Neuron (in vitro differentiated cells): Measurements from ENCODE around the gene SAMD4B.
"Not testable (repeated sequence)": the region's sequence is repeated elsewhere in the genome, so short reads cannot be mapped to it uniquely, and the experiment has no call there.

ENCODE experiments used
- H2AFZ ChIP-seq: one replicate; pipeline ENCODE4 v1.6.1; 2013; ENCODE audit warnings: low read depth, mild to moderate bottlenecking, inconsistent platforms, low read length, moderate library complexity
- H3K27me3 ChIP-seq: one replicate; pipeline ENCODE4 v1.6.1; 2013; ENCODE audit warnings: low read length; ENCODE audit not compliant: insufficient read depth
- H3K36me3 ChIP-seq: one replicate; pipeline ENCODE4 v1.6.1; 2013; ENCODE audit warnings: low read length; ENCODE audit not compliant: insufficient read depth
- H3K4me1 ChIP-seq: one replicate; pipeline ENCODE4 v1.6.1; 2013; ENCODE audit warnings: low read length; ENCODE audit not compliant: insufficient read depth
- H3K4me3 ChIP-seq: 2 replicates; pipeline ENCODE4 v1.5.1; 2013; ENCODE audit warnings: mild to moderate bottlenecking, low read length, moderate library complexity
- H3K9me3 ChIP-seq: one replicate; pipeline ENCODE4 v1.6.1; 2013; ENCODE audit warnings: low read length

The SAMD4B gene

GRCh38 chr19:39372941-39373340, 30.7 kb downstream of the SAMD4B start:
- no peak overlapping the region for H3K4me3 ChIP-seq

DNA sequence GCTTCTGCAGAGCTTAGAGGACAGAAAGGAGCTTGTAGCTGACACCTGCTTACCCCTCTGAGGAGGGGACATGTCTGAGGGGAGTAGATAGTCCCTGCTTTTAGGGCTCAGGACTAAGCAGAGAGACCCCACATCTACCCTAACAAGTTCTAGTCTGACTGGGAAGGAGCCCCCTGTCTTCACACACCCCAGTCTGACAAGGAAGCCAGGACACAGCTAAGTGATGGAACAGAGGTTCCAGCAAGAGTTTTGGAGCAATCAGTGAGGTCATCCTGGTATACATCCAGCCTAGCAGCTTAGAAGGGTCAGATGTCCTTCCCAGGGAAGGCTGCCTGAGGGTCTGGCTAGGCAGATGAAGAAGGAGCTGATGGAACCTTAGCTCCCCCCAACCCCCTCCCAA, 33.7 kb downstream of the SAMD4B start:
- Histone ChIP-seq H3K9me3 (no peaks in the 10 kb centered on the region), H3K4me3 (no peak overlapping the region), H2AFZ (no peak overlapping the region), H3K27me3 (no peaks in the 10 kb centered on the region), H3K4me1 (no peaks in the 10 kb centered on the region), H3K36me3 (peaks cover 83% of the 10 kb centered on the region)

More at GRCh38 chr19:39372941-39373340, 30.7 kb downstream of the SAMD4B start:
- Histone ChIP-seq H3K4me1 (no peaks in the 10 kb centered on the region), H3K36me3 (peaks cover 84% of the 10 kb centered on the region), H3K27me3 (no peaks in the 10 kb centered on the region), H2AFZ (no peak overlapping the region), H3K9me3 (no peaks in the 10 kb centered on the region)

- Histone ChIP-seq H3K4me1 (no peaks in the 10 kb centered on the region), H3K27me3 (no peaks in the 10 kb centered on the region), H3K4me3 (no peak overlapping the region), H2AFZ (no peak overlapping the region), H3K9me3 (no peaks in the 10 kb centered on the region), H3K36me3 (peaks cover 87% of the 10 kb centered on the region)
Observed at GRCh38 chr19:39377373-39378362, 35.4 kb downstream of the SAMD4B start.

GRCh38 chr19:39379366-39379765, 37.1 kb downstream of the SAMD4B start:
- H3K4me3 ChIP-seq, H3K27me3 ChIP-seq: not testable (repeated sequence)
- peaks cover 91% of the 10 kb centered on the region for H3K36me3 ChIP-seq

GRCh38 chr19:39379865-39380396, 37.7 kb downstream of the SAMD4B start:
- Histone ChIP-seq H2AFZ (no peak overlapping the region), H3K4me1 (no peaks in the 10 kb centered on the region), H3K9me3 (no peaks in the 10 kb centered on the region), H3K27me3 (no peaks in the 10 kb centered on the region), H3K36me3 (peaks cover 94% of the 10 kb centered on the region), H3K4me3 (no peak overlapping the region)

More at GRCh38 chr19:39379366-39379765, 37.1 kb downstream of the SAMD4B start:
- H3K4me1 ChIP-seq, H2AFZ ChIP-seq, H3K9me3 ChIP-seq: not testable (repeated sequence)

DNA sequence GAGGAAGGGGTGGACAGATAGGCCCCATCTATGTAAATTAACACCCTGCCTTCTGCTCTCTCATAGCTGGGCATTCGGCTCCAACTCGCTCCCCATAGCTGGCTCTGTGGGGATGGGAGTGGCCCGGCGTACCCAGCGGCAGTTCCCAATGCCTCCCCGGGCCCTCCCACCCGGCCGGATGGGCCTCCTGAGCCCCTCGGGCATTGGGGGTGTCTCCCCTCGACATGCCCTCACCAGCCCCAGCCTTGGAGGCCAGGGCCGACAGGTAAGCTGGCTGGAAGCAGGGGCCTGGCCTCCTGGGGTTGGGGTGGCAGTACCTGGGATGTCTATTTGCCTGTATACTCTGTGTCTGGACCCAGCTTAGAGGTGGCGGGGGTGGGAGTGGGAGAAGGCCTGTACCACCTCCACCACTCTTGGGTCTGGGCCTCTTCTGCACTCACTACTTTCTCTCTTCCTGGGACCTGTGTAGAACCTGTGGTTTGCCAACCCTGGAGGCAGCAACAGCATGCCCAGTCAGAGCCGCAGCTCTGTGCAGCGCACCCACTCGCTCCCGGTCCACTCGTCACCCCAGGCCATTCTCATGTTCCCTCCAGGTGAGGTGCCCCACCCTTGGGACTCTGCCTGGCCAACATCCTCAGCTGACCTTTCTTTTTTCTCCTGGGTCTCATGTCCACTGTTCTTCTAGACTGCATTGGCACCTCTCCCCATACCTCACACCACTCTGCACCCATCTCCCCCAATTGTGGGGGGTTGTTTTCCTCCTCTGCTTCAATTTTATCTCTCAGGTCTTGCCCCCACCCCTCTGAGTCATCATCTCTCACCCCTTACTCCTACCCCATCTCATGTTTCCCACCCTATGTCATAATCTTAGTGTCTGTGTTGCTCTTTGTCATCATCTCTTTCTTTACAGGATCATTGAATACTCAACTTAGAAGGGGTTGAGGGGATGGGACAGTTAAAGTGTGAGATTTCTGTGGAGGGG, 38.6 kb downstream of the SAMD4B start:
- Histone ChIP-seq H3K4me3 (no peak overlapping the region), H3K4me1 (no peaks in the 10 kb centered on the region), H3K36me3 (peaks cover 94% of the 10 kb centered on the region), H2AFZ (no peak overlapping the region), H3K9me3 (no peaks in the 10 kb centered on the region), H3K27me3 (no peaks in the 10 kb centered on the region)

GRCh38 chr19:39381910-39382611, 39.8 kb downstream of the SAMD4B start:
- Histone ChIP-seq H3K27me3 (no peaks in the 10 kb centered on the region), H2AFZ (no peak overlapping the region), H3K36me3 (peaks cover 94% of the 10 kb centered on the region), H3K4me3 (no peak overlapping the region), H3K4me1 (no peaks in the 10 kb centered on the region), H3K9me3 (no peaks in the 10 kb centered on the region)

- H3K4me3 ChIP-seq = no peak overlapping the region
- H3K9me3 ChIP-seq = no peaks in the 10 kb centered on the region
- H3K4me1 ChIP-seq = no peaks in the 10 kb centered on the region
- H3K27me3 ChIP-seq = no peaks in the 10 kb centered on the region
- H3K36me3 ChIP-seq = peaks cover 94% of the 10 kb centered on the region
- H2AFZ ChIP-seq = no peak overlapping the region
Observed at GRCh38 chr19:39382991-39383828, 41.0 kb downstream of the SAMD4B start.

DNA sequence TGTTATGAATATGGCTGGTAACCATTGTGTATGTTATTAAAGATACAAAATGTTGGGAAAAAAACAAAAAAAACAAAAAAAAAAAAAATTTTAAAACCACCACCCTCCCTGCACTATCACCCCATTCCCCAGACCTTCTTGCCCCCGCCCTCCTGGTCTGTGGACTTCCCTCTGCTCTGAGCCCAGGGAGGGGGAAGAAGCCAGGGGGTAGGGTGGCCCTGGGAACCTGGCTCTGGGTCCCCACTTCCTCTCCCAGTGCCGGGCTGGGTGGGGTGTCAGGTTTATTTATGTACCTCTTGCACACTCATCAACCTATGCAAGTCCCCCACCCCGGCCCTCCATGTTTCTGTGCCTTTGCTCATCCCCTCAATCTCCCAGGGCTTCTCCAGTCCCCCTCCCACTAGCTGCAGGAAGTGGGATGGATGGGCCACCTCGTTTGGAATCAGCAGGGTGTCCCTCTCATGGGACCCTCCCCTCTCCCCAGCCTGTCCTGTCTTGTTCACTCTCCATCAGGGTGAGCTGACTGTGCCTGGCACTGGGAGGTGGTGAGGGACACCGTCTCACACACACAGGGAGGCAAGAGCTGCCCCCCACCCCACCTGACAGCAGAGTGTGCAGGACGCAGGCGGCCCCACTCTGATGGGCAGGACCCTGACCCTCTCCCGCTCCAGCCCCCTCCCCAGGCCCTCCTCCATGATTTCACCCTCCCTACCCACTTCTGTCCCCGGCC, 42.8 kb downstream of the SAMD4B start:
- Histone ChIP-seq H3K27me3 (no peaks in the 10 kb centered on the region), H2AFZ (no peak overlapping the region), H3K4me1 (peaks cover 6% of the 10 kb centered on the region), H3K9me3 (no peaks in the 10 kb centered on the region), H3K36me3 (peaks cover 94% of the 10 kb centered on the region), H3K4me3 (no peak overlapping the region)

DNA sequence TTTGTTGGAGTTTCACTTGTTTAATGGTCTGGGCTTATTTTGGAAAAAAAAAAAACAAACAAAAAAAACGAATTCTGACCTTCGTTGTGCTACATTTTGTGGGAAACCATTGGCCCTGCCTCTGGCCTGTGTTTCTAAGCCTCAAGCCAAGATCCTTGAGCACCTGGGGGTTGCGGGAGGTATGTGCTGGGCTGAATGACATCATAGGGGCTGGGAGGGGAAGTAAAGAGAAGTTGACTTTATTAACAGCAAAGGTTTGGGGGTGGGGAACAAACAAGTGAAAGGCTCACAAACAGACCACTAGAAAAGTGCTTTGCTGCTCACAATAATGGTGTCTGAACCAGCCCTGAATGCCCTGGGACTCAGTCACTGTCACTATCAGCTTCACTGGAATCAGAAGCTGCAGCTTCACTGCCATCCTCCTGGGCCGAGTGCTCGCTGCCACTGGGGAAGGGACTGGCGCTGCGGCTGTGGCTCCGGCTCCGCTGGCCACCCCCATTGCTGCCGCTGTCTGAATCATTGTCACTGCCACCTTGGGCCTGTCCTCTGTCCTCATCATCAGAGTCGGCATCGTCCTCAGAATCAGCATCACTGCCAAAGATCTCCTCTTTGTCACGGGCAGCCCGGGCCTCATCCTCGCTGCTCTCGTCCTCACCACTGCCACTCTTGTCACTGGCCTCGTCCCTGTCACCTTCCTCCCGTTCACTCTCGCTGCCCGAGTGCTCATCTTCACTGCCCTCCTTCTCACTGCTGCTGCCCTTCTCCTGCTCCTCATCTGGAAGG, 43.6 kb downstream of the SAMD4B start:
- Histone ChIP-seq H3K36me3 (peaks cover 86% of the 10 kb centered on the region), H3K27me3 (no peaks in the 10 kb centered on the region), H3K4me3 (no peak overlapping the region), H3K9me3 (no peaks in the 10 kb centered on the region), H2AFZ (no peak overlapping the region), H3K4me1 (peaks cover 9% of the 10 kb centered on the region)

DNA sequence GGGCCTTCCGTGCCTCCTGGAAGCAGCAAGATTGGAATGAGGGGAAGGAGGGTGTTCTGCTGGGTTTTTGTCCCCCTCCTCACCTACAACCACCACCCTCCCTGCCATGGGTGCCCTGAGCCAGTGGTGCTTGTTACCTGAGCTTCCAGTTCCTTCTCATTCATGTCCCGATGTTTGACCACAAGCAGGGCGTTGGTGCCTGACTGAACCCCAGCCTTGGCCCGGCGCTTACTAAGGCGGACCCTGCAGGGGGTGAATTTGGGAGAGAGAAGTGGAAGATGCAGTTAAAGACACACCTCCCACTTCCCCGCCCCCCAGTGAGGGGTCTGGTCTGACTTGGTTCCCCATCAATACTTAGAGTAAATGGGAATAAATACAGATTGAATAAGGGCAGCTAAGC, 44.3 kb downstream of the SAMD4B start:
- peaks cover 9% of the 10 kb centered on the region for H3K4me1 ChIP-seq
- H3K36me3 ChIP-seq = peaks cover 78% of the 10 kb centered on the region
- no peak overlapping the region for H3K4me3 ChIP-seq
- no peak overlapping the region for H2AFZ ChIP-seq
- H3K9me3 ChIP-seq = no peaks in the 10 kb centered on the region
- H3K27me3 ChIP-seq = no peaks in the 10 kb centered on the region
